Smooth muscle cell of the brain vasculature (primary cell): ENCODE data around the gene EXOC3.
"Not testable (repeated sequence)": the region's sequence is repeated elsewhere in the genome, so short reads cannot be mapped to it uniquely, and the experiment has no call there.

Experiments
- DNase-seq: peaks from one replicate; pipeline ENCODE4 v3.0.0-alpha.2; 2012; ENCODE audit warnings: low read depth, low spot score

EXOC3 gene

GRCh38 chr5:485113-485945, 42.4 kb downstream of the EXOC3 start:
- no peak for DNase-seq

DNA sequence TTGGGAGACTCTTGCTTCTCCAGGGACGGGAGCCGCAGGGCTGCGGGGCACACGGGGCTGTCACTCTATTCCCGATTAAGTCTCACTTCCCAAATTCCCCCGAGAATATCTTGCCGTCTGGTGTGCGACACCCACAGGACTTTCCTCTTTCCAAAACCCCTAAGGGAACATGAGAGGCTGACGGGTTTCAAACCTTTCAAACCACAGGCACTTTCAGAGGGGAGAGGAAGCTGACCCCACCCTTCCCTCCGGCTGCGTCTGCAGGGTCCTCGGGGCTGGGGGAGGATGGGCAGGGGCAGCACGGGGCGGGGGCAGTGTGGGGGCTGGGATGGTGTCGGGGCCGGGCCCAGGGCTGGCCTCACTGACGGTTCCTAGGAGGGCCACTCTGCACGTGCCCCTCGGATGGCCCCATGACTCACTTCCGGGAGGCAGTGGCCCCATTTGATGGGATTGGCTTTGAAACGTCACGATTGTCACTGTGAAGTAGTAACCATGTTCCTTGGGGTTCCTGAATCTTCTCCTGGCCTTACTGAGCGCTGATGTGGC, 43.0 kb downstream of the EXOC3 start:
- no peak for DNase-seq

DNA sequence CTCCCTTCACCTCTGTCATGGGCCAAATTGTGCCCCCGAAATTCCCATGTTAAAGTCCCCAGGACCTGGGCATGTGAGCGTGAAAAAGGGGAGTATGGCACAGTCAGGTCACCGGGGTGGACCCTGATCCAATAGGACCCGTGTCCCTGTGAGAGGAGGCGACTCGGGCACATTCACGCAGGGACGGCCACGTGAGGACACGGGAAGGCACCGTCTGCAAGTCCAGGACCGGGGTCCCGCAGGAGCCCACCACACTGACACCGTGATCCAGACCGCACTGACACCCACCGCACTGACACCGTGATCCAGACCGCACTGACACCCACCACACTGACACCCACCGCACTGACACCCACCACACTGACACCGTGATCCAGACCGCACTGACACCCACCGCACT, 43.6 kb downstream of the EXOC3 start:
- not testable (repeated sequence) for DNase-seq

- no peak for DNase-seq
Measured at GRCh38 chr5:488241-488640, 45.3 kb downstream of the EXOC3 start.

DNA sequence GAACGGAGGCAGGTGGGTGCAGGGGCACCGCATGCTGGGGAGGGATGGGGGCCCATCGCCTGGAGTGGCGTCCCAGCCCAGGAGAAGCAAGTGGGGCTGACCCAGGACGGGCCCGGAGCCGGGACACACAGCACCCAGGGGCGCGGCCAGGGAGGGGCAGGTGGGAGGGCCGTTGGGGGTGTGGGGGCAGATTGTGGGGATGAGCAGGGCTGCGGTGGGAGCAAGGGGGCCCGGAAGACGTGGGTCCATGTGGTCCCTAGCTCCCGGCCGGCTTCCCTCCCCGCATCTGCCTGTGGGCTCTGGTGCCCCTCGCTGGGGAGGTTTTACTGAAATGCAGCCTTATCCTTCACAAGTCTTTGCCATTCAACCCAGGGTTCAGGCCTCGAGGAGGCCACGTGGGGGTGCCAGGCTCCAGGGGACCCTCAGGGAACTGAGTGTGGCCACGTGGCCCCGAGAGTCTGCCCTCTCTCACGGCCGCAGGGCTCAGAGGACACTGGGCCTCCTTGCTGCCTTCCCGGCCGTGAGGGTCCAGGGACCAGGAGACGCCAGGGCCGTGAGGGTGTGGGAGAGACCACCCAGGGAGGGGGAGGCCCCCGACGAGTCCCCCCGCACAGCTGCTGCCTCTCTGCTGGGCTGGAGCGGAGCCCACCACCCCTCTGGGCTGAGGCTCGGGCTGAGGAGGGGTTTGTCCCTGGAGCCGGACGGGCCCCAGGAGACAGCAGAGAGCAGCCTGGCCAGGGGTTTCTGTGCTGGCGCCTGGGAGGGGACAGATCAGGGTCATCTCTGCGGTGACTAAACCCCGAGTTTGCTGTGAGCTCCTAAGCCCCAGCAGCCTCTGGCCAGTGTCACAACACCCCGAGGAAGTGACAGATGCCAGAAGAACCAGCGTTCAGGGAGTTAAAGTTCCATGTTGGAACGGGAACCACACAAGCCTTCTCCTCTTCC, 46.0 kb downstream of the EXOC3 start:
- DNase-seq, result no peak

DNA sequence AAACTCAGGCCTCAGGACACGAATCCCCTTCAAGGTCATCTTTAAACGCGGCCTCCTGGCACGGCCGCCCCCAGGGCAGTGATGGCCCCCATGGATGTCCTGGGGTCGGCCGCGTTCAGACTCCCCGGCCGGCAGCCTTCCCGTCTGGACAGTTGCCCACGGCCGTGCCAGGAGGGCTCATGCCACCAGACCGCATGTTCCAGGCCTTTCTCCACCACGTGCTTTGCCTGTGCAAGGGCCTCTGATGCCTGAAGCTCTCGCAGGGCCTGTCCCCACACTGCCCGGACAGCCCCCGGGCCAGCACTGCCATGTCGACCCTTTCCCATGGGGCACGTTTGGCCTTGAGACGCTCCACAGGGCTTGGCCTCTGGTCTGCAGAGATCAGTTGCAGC, 46.7 kb downstream of the EXOC3 start:
- no peak for DNase-seq

- DNase-seq, result no peak
Measured at GRCh38 chr5:490116-491106, 47.4 kb downstream of the EXOC3 start.

DNA sequence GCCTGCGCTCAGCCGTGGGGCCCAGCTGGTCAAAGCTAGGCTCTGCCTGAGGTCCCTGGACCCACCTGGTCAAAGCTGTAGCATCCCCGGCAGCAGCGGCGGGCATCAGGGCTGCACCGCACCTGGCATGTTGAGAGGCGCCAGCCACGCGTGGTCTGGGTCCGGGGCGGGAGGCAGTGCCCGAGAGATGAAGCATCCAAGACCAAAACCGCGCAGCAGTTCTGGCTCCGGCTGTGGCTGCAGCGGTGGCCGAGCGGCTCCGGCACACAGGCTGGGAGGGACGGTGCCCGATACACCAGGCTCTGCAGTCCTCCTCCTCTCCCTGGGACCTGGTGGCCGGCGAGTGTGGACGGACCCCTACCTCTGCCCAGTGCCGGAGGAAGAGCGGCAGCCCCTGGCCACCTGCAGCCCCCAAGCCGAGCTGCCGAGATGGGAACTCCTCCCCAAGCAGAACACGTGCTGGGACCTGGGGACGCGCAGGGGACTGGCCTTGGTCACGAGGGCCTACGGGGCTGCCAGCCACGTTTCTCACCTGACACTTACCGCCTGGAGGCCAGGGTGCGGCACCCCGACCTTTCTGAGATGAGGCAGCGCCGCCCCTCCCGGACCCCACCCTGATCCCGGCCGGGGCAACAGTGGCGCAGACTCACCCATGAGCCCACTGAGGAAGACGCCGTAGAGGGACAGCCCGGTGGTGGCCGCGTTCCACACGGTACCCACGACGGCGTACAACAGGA, 48.3 kb downstream of the EXOC3 start:
- no peak for DNase-seq

- DNase-seq, result no peak
Measured at GRCh38 chr5:491856-492155, 48.8 kb downstream of the EXOC3 start.

GRCh38 chr5:492314-492893, 49.4 kb downstream of the EXOC3 start:
- DNase-seq, result no peak

DNA sequence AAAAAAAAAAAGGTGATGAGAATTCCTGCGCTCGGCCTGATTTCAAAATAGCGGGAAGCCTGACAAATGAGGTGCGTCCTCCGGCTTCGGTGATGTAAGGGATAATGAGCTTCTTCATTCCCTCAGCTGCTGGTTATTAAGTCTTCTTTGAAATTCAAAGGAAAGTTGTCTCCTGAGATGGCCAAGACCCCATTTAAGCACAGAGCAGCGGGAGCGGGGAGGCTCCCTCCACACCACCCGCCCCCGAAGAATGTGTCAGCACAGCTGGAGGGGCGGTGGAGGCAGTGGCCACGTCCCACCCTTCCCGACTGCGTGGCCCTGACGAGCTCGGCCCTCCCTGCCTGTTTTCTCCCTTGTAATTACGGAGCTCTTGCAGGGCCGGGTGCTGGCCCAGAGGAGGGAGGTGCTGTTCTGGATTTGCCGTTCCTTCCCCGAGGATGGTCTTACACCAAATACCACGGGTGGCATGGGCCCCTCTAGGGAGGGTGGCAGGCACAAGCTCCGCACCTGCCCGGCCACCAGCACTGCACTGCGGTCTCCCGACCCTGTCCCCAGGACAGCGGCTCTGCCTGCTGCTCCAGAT, 50.2 kb downstream of the EXOC3 start:
- no peak for DNase-seq

GRCh38 chr5:493758-494157, 50.8 kb downstream of the EXOC3 start:
- DNase-seq, result no peak

- DNase-seq, result no peak
Measured at GRCh38 chr5:494667-495255, 51.8 kb downstream of the EXOC3 start.

DNA sequence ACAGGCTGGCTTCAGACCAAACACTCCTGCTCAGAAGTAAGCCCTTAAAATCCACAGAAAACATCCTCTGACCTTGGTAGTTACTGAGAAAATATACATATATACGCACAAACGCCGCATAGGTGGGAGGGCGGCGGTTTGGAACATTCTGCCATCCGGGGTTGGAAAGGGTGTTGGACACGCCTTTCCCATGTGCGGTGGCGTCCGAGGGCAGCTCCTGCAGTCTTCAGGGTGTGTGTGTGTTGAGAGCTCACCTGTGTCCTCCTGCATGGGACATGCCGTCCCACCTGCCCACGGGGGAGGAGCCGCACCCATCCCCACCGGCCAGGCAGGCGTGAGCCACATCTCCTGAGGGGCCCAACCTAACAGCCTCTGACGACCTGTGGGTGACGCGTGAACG, 53.1 kb downstream of the EXOC3 start:
- no peak for DNase-seq

DNA sequence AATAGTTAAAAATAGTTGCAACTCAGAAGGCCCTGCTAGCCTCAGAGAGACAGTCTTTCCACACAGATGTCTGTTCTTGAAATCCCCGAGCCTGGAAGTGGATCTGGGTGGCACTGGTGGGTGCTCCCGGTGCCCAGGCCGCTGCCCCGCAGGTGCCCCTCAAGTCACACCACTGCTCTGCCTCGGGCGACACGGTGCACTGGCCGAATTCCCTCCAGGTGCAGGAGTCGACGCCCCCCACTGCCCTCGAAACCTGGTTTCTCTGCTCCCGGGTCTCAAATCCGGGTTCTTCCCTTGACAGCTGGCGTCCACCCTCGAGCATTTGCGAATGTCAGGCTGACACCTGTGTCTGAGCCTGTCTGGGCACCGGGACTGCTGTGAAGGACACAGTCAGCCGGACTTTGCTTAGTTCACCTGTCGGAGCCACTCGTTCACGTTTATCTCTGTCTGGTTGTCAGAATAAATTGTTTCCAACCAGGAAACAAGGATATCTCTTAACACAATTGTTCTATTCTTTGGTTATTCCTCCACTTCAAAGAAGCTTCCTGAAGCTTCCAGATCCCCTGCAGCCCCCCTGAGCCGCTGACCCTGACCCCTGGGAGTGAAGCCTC, 54.2 kb downstream of the EXOC3 start:
- DNase-seq, result no peak

GRCh38 chr5:497871-498509, 55.0 kb downstream of the EXOC3 start:
- DNase-seq, result no peak

DNA sequence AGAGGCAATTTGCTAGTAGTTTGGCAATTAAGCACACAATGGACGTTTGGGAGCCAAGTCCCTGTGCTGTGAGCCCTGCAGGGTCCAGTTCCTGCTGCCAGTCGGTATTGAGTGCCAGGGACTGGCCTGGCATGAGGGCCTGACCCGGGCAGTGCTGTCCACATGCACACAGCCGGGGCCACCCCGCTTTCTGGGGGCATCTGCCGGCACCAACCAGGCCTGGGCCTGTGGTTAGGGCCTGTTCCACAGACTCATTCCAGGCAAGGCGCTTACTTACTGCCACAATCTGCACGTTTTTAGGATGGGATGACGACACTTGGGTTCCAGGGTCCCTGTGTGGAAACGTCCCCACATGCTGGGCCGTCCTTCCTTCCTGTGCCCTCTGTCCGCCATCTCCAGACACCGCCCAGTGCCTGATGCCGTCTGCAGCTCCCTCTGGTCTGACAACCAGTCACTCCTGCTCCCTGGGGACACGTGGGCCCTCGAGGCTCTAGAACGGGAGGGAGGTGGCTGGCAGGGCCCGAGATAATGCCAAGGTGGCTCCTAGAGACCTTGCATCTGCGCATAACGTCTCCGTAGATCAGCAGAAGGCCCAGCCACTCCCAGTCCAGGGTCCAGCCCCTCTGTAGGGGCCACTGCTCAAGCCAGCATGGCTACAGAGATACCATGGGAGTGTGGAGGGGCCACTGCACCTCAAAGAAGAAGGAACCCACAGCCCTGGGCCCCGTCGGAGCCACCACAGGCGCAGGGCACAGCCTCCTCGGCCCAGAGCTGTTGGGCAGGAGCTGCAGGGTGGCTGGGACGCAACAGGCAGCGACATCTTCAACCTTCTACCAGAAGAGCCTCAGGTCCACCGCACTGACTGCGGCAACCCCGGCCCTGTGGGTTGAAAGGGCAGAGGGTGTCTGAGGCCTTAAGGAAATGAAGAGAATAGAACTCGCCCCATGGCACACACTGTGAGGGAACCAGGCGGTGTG, 56.5 kb downstream of the EXOC3 start:
- DNase-seq, result no peak
